Measurements from ENCODE around the gene PRELID1.
"Not testable (repeated sequence)": the region's sequence is repeated elsewhere in the genome, so short reads cannot be mapped to it uniquely, and the experiment has no call there.

DNA sequence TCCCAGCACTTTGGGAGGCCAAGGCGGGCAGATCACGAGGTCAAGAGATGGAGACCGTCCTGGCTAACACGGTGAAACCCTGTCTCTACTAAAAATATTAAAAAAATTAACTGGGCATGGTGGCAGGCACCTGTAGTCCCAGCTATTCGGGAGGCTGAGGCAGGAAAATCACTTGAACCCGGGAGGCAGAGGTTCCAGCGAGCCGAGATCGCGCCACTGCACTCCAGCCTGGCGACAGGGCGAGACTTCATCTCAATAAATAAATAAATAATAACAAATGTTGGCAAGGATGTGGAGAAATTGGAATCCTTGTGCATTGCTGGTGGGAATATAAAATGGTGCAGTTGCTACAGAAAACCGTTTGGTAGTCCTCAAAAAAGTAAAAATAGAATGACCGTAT, 39.4 kb downstream of the PRELID1 start:
- not testable (repeated sequence) for TF ChIP-seq CTCF (conservative IDR thresholded peaks at IDR 0.05; ENCODE audit: low read length); EZH2phosphoT487 (IDR thresholded peaks at IDR 0.05; ENCODE audit: borderline replicate concordance, low read depth, low read length)

Data from OCI-LY7 (cell line).